PC-9 (cell line): ENCODE measurements around the gene FOSL2.

ENCODE experiments used
- EZH2 ChIP-seq: fragments of 200-600 bp; sonication (generic); IDR thresholded peaks from 2 replicates; pipeline ENCODE4 v1.8.0; 2017; ENCODE audit warnings: antibody characterized with exemption, low read depth
- TF ChIP-seq, protein P1 (sequence below): fragments of 200-600 bp; sonication (generic); conservative IDR thresholded peaks from 2 replicates; pipeline ENCODE4 v1.6.1; 2017; ENCODE audit warnings: mixed run types, antibody characterized with exemption, mild to moderate bottlenecking, moderate library complexity

GRCh38 chr2:28375236-28375635 lies 17.4 kb upstream of the FOSL2 start:
- TF ChIP-seq, protein P1, sequence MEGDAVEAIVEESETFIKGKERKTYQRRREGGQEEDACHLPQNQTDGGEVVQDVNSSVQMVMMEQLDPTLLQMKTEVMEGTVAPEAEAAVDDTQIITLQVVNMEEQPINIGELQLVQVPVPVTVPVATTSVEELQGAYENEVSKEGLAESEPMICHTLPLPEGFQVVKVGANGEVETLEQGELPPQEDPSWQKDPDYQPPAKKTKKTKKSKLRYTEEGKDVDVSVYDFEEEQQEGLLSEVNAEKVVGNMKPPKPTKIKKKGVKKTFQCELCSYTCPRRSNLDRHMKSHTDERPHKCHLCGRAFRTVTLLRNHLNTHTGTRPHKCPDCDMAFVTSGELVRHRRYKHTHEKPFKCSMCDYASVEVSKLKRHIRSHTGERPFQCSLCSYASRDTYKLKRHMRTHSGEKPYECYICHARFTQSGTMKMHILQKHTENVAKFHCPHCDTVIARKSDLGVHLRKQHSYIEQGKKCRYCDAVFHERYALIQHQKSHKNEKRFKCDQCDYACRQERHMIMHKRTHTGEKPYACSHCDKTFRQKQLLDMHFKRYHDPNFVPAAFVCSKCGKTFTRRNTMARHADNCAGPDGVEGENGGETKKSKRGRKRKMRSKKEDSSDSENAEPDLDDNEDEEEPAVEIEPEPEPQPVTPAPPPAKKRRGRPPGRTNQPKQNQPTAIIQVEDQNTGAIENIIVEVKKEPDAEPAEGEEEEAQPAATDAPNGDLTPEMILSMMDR, result no peak
- no peak for TF ChIP-seq EZH2
